Measurements from ENCODE around the gene VWA5B1. TPM values are rescaled to one million over a fixed set of nuclear protein-coding genes. Genes with fewer than 3 reads are reported as not detected.

VWA5B1 gene
- total RNA-seq, 3 donors from 2014 or later (not counting 1 experiment from before 2014, with no cell fraction given), result not detected

DNA sequence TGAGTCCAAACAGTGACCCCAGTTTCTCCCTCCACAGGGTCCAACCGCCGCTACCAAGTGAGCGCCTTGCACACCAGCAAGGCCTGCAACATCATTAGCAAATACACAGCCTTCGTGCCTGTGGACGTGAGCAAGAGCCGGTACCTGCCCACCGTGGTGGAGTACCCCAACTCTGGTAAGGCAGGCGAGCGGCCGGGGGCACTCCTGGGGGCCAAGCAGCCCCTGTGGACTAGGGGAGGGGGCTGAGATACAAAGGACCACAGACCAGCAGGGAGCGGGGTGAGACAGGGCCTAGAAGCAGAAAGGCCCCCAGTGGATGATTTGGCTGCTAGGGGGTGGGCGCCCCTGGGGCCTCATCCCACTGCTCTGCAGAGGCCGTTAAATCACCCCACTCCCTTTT lies 54.7 kb downstream of the VWA5B1 start:
- peaks cover 4% of the 10 kb centered on the region for H3K4me1 ChIP-seq (ENCODE audit: control insufficient read depth, insufficient read depth, low read length)
- no peak overlapping the region for H3K4me3 ChIP-seq (ENCODE audit: low read length)
- no peak for ATAC-seq
- Mint-ChIP-seq H3K4me3 (no peak overlapping the region), H3K4me1 (peaks cover 0 to 7% of the 10 kb centered on the region in 2 donors), H3K27ac (no peak overlapping the region), H3K9me3 (peaks cover 2% of the 10 kb centered on the region in 2 donors), H3K27me3 (ENCODE audit: low read depth in 2 of 2) (peaks cover 18 to 43% of the 10 kb centered on the region in 2 donors), H3K36me3 (peaks cover 8% of the 10 kb centered on the region)
- intact Hi-C loops (cut with micrococcal nuclease), result no loop called here
- WGBS (ENCODE audit: insufficient coverage), result 83% methylated on average over 11 of the region's 13 CpGs
- no peak for DNase-seq
- no peaks in the 10 kb centered on the region for H3K9me3 ChIP-seq (ENCODE audit: control insufficient read depth, insufficient read depth, low read length)
- TF ChIP-seq, protein P1, sequence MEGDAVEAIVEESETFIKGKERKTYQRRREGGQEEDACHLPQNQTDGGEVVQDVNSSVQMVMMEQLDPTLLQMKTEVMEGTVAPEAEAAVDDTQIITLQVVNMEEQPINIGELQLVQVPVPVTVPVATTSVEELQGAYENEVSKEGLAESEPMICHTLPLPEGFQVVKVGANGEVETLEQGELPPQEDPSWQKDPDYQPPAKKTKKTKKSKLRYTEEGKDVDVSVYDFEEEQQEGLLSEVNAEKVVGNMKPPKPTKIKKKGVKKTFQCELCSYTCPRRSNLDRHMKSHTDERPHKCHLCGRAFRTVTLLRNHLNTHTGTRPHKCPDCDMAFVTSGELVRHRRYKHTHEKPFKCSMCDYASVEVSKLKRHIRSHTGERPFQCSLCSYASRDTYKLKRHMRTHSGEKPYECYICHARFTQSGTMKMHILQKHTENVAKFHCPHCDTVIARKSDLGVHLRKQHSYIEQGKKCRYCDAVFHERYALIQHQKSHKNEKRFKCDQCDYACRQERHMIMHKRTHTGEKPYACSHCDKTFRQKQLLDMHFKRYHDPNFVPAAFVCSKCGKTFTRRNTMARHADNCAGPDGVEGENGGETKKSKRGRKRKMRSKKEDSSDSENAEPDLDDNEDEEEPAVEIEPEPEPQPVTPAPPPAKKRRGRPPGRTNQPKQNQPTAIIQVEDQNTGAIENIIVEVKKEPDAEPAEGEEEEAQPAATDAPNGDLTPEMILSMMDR (IDR thresholded peaks at IDR 0.05), result no peak
- no peak overlapping the region for H3K27ac ChIP-seq (ENCODE audit: low read length)
- H3K27me3 ChIP-seq (ENCODE audit: control insufficient read depth, insufficient read depth, low read length), result peaks cover 19% of the 10 kb centered on the region
- no peaks in the 10 kb centered on the region for H3K36me3 ChIP-seq (ENCODE audit: control insufficient read depth, insufficient read depth, low read length)

- Mint-ChIP-seq H3K4me3 (no peak overlapping the region), H3K4me1 (peaks cover 0 to 7% of the 10 kb centered on the region in 2 donors), H3K27ac (no peak overlapping the region), H3K27me3 (ENCODE audit: low read depth in 2 of 2) (peaks cover 18 to 34% of the 10 kb centered on the region in 2 donors), H3K9me3 (peaks cover 2% of the 10 kb centered on the region in 2 donors), H3K36me3 (peaks cover 8% of the 10 kb centered on the region)
- H3K4me1 ChIP-seq (ENCODE audit: control insufficient read depth, insufficient read depth, low read length), result peaks cover 4% of the 10 kb centered on the region
- 100% methylated on average over 1 of the region's 1 CpG for WGBS (ENCODE audit: insufficient coverage)
- intact Hi-C loops (cut with micrococcal nuclease), result no loop called here
- H3K4me3 ChIP-seq (ENCODE audit: low read length), result no peak overlapping the region
- DNase-seq, result no peak
- peaks cover 19% of the 10 kb centered on the region for H3K27me3 ChIP-seq (ENCODE audit: control insufficient read depth, insufficient read depth, low read length)
- TF ChIP-seq, protein P1 (IDR thresholded peaks at IDR 0.05), result no peak
- H3K36me3 ChIP-seq (ENCODE audit: control insufficient read depth, insufficient read depth, low read length), result no peaks in the 10 kb centered on the region
- no peak overlapping the region for H3K27ac ChIP-seq (ENCODE audit: low read length)
- no peaks in the 10 kb centered on the region for H3K9me3 ChIP-seq (ENCODE audit: control insufficient read depth, insufficient read depth, low read length)
- ATAC-seq, result no peak
These were observed 55.8 kb downstream of the VWA5B1 start for GRCh38 chr1:20346433-20346832.

DNA sequence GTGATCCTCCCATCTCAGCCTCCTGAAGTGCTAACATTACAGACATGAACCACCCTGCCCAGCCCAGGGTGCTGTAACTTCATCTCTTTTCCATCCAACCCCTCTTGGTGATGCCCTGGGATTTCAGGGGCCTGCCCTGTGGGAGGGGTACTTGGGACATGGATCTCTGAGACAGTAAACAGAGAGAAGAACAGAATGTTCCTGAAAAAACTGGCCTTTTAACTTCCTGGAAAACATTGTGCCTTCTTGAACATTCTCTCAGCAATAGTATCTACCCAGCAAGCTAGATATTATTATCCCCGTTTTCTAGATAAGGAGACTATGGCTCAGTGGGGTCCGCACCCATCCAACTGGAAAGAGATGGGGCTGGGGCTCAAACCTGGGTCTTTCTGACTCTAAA lies 57.0 kb downstream of the VWA5B1 start:
- ATAC-seq (no peak), DNase-seq (no peak)
- WGBS (ENCODE audit: insufficient coverage), result 93% methylated on average over 2 of the region's 2 CpGs
- Histone ChIP-seq H3K4me1 (ENCODE audit: control insufficient read depth, insufficient read depth, low read length) (peaks cover 4% of the 10 kb centered on the region), H3K27ac (ENCODE audit: low read length) (no peak overlapping the region), H3K27me3 (ENCODE audit: control insufficient read depth, insufficient read depth, low read length) (peaks cover 15% of the 10 kb centered on the region), H3K4me3 (ENCODE audit: low read length) (no peak overlapping the region), H3K36me3 (ENCODE audit: control insufficient read depth, insufficient read depth, low read length) (no peaks in the 10 kb centered on the region), H3K9me3 (ENCODE audit: control insufficient read depth, insufficient read depth, low read length) (no peaks in the 10 kb centered on the region)
- intact Hi-C loops (cut with micrococcal nuclease), result no loop called here
- H3K27me3 Mint-ChIP-seq (ENCODE audit: low read depth in 2 of 2), result peaks cover 13 to 28% of the 10 kb centered on the region in 2 donors
- no peak overlapping the region for H3K27ac Mint-ChIP-seq
- peaks cover 0 to 7% of the 10 kb centered on the region in 2 donors for H3K4me1 Mint-ChIP-seq
- H3K9me3 Mint-ChIP-seq, result peaks cover 2% of the 10 kb centered on the region in 2 donors
- TF ChIP-seq, protein P1 (IDR thresholded peaks at IDR 0.05), result no peak
- peaks cover 8% of the 10 kb centered on the region for H3K36me3 Mint-ChIP-seq
- no peak overlapping the region for H3K4me3 Mint-ChIP-seq

DNA sequence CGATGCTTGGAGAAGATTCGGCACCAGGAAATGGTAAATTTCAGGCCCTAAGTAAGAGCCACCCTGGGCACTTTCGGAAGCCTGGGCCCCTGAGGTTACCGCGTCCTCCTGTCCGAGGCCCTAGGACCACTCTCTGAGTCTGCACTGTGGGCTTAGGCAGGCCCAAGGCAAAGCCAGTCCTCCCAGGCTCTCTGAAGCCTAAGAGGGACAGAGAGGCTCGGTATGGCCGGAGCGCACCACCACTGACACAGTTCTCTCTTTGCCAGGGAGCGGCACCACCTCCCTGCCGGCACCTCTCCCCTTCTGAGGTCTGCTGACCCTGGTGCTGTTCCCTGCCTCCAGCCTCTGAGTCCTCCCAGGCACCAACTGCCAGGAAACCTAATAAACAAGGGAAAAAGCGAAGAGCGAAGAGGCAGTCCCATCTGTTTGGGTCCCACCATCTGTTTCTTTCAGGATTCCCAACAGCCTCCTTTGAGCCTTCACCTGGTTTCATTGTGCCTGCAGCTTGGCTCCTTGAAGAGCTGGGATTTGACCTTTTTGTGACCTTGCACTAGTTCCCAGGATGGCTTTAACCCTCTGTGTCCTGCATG lies 57.7 kb downstream of the VWA5B1 start:
- Mint-ChIP-seq H3K9me3 (peaks cover 2% of the 10 kb centered on the region in 2 donors), H3K36me3 (peaks cover 8% of the 10 kb centered on the region), H3K27ac (no peak overlapping the region), H3K27me3 (ENCODE audit: low read depth in 2 of 2) (peaks cover 16 to 32% of the 10 kb centered on the region in 2 donors), H3K4me3 (no peak overlapping the region), H3K4me1 (peaks cover 0 to 7% of the 10 kb centered on the region in 2 donors)
- Histone ChIP-seq H3K36me3 (ENCODE audit: control insufficient read depth, insufficient read depth, low read length) (no peaks in the 10 kb centered on the region), H3K27me3 (ENCODE audit: control insufficient read depth, insufficient read depth, low read length) (peaks cover 12% of the 10 kb centered on the region), H3K4me3 (ENCODE audit: low read length) (no peak overlapping the region), H3K27ac (ENCODE audit: low read length) (no peak overlapping the region), H3K9me3 (ENCODE audit: control insufficient read depth, insufficient read depth, low read length) (no peaks in the 10 kb centered on the region), H3K4me1 (ENCODE audit: control insufficient read depth, insufficient read depth, low read length) (peaks cover 4% of the 10 kb centered on the region)
- no peak for DNase-seq
- WGBS (ENCODE audit: insufficient coverage), result 82% methylated on average over 13 of the region's 13 CpGs
- TF ChIP-seq, protein P1 (IDR thresholded peaks at IDR 0.05), result no peak
- ATAC-seq, result no peak
- intact Hi-C loops (cut with micrococcal nuclease), result no loop called here
